SK-N-SH (cell line): Measurements from ENCODE around the gene ROPN1L. TPM values are rescaled to one million over a fixed set of nuclear protein-coding genes. Genes with fewer than 3 reads are reported as not detected.

Experiments
- CTCF ChIA-PET: fragments of 300-600, 350-600 bp; formaldehyde crosslinking; extraction: SDS; loops from one replicate; lab custom pipeline; 2021; lab: Yijun Ruan, JAX
- POLR2A ChIA-PET: fragments of 350-600 bp; sonication (Branson Sonifier 250); formaldehyde crosslinking; extraction: SDS; loops from one replicate; lab custom pipeline; 2020; ENCODE audit warnings: antibody characterized with exemption, inconsistent platforms; lab: Yijun Ruan, JAX
- DNase-seq: peaks from one replicate; pipeline ENCODE4 v3.0.0; 2012
- H2AFZ ChIP-seq: fragments of 200-600 bp; sonication (generic); 2 replicates; pipeline ENCODE4 v1.8.1; 2016; ENCODE audit warnings: antibody characterized with exemption, mild to moderate bottlenecking, low read depth
- H3F3A ChIP-seq: fragments of 200-600 bp; sonication (generic); replicated peaks from 2 replicates; pipeline ENCODE3; 2016; ENCODE audit warnings: antibody characterized with exemption, mild to moderate bottlenecking; ENCODE audit not compliant: insufficient read depth
- H3K27ac ChIP-seq, 2 experiments: fragments of 200-500 bp in 1 of 2; fragments of 200-600 bp in 1 of 2; sonication (Bioruptor generic) in 1 of 2; sonication (generic), shearing (Covaris generic) in 1 of 2; 2 replicates each; pipeline versions ENCODE4 v1.5.1 to v1.6.1; 2014 to 2016; ENCODE audit warnings: low read depth in 2 of 2, inconsistent platforms in 1 of 2, low read length in 1 of 2, mild to moderate bottlenecking in 1 of 2, mixed read lengths in 1 of 2
- H3K27me3 ChIP-seq: fragments of 200-600 bp; sonication (generic), shearing (Covaris generic); 2 replicates; pipeline ENCODE4 v1.6.1; 2016; ENCODE audit warnings: mixed run types; ENCODE audit not compliant: insufficient read depth
- H3K36me3 ChIP-seq, 2 experiments: fragments of 200-500 bp in 1 of 2; fragments of 200-600 bp in 1 of 2; sonication (Bioruptor generic) in 1 of 2; sonication (generic) in 1 of 2; replicated peaks in 1 of 2; 2 replicates each; pipeline versions ENCODE3 to v1.5.1; 2014 to 2016; ENCODE audit warnings: low read length in 1 of 2, mild to moderate bottlenecking in 1 of 2; ENCODE audit not compliant: insufficient read depth in 2 of 2, control insufficient read depth in 1 of 2
- H3K4me1 ChIP-seq, 2 experiments: fragments of 200-500 bp in 1 of 2; fragments of 200-600 bp in 1 of 2; sonication (Bioruptor generic) in 1 of 2; sonication (generic), shearing (Covaris generic) in 1 of 2; 2 replicates each; pipeline versions ENCODE4 v1.5.1 to v1.6.1; 2014 to 2016; ENCODE audit warnings: low read depth in 1 of 2, low read length in 1 of 2, mixed run types in 1 of 2; ENCODE audit not compliant: insufficient read depth in 2 of 2, control insufficient read depth in 1 of 2
- H3K4me2 ChIP-seq: fragments of 200-600 bp; sonication (generic), shearing (Covaris generic); 2 replicates; pipeline ENCODE4 v1.6.1; 2017; ENCODE audit warnings: mixed run types
- H3K4me3 ChIP-seq, 2 experiments: fragments of 200-500 bp in 1 of 2; fragments of 200-600 bp in 1 of 2; sonication (Bioruptor generic) in 1 of 2; sonication (generic), shearing (Covaris generic) in 1 of 2; 2 replicates each; pipeline versions ENCODE4 v1.5.1 to v1.8.1; 2014 to 2016; ENCODE audit warnings: low read depth in 2 of 2, inconsistent platforms in 1 of 2, low read length in 1 of 2, mild to moderate bottlenecking in 1 of 2, mixed read lengths in 1 of 2, moderate library complexity in 1 of 2
- H3K79me2 ChIP-seq: fragments of 200-600 bp; sonication (generic); 2 replicates; pipeline ENCODE4 v1.8.1; 2017; ENCODE audit warnings: mild to moderate bottlenecking; ENCODE audit not compliant: insufficient read depth
- H3K9ac ChIP-seq: fragments of 200-600 bp; sonication (generic); 2 replicates; pipeline ENCODE4 v1.6.1; 2017; ENCODE audit warnings: mixed run types
- H3K9me2 ChIP-seq: fragments of 200-600 bp; sonication (generic); 2 replicates; pipeline ENCODE4 v1.6.1; 2017; ENCODE audit warnings: mixed run types
- H3K9me3 ChIP-seq: fragments of 200-600 bp; sonication (generic); 2 replicates; pipeline ENCODE4 v1.6.1; 2017; ENCODE audit warnings: mixed run types, mild to moderate bottlenecking, moderate library complexity
- H4K20me1 ChIP-seq: fragments of 200-600 bp; sonication (generic); 2 replicates; pipeline ENCODE4 v1.6.1; 2017; ENCODE audit warnings: mild to moderate bottlenecking, mixed run types; ENCODE audit not compliant: insufficient read depth
- ELF1 ChIP-seq: IDR thresholded peaks from 2 replicates; pipeline ENCODE4 v1.4.0; 2012
- EP300 ChIP-seq, 2 experiments: IDR thresholded peaks; 2 replicates each; pipeline versions ENCODE4 v1.4.0 to v1.6.1; 2012; ENCODE audit warnings: borderline replicate concordance in 1 of 2, low read depth in 1 of 2, low read length in 1 of 2
- EZH2phosphoT487 ChIP-seq: fragments of 200-600 bp; sonication (generic); IDR thresholded peaks from 2 replicates; pipeline ENCODE4 v1.6.1; 2017; ENCODE audit warnings: low read depth, mixed run types, mild to moderate bottlenecking, antibody characterized with exemption, moderate library complexity, borderline replicate concordance
- FOSL2 ChIP-seq: IDR thresholded peaks from 2 replicates; pipeline ENCODE4 v1.4.0; 2012; ENCODE audit warnings: low read depth, mild to moderate bottlenecking, moderate library complexity, borderline replicate concordance
- FOXJ3 ChIP-seq: sonication (generic); formaldehyde crosslinking; IDR thresholded peaks from 2 replicates; pipeline ENCODE4 v1.5.1; 2020; ENCODE audit warnings: mild to moderate bottlenecking, missing genetic modification reagents
- GABPA ChIP-seq: IDR thresholded peaks from 2 replicates; pipeline ENCODE4 v1.4.0; 2012; ENCODE audit warnings: low read depth, mild to moderate bottlenecking
- JUND ChIP-seq: IDR thresholded peaks from 2 replicates; pipeline ENCODE4 v1.4.0; 2012
- MEF2A ChIP-seq: IDR thresholded peaks from 2 replicates; pipeline ENCODE4 v1.4.0; 2012; ENCODE audit warnings: low read depth, borderline replicate concordance
- MXI1 ChIP-seq: IDR thresholded peaks from 2 replicates; pipeline ENCODE4 v1.6.1; 2012; ENCODE audit warnings: mild to moderate bottlenecking, low read depth, low read length, improper control_type of control experiment
- NFIC ChIP-seq: IDR thresholded peaks from 2 replicates; pipeline ENCODE4 v1.4.0; 2012; ENCODE audit warnings: borderline replicate concordance
- POLR2AphosphoS5 ChIP-seq: IDR thresholded peaks from 2 replicates; pipeline ENCODE4 v1.6.1; 2012; ENCODE audit warnings: low read depth, low read length
- RCOR1 ChIP-seq: fragments of 150-350 bp; IDR thresholded peaks from 2 replicates; pipeline ENCODE4 v1.6.1; 2017; ENCODE audit warnings: antibody characterized with exemption, low read length
- RXRA ChIP-seq: IDR thresholded peaks from 2 replicates; pipeline ENCODE4 v1.4.0; 2012; ENCODE audit warnings: low read depth, mild to moderate bottlenecking, borderline replicate concordance
- USF1 ChIP-seq: IDR thresholded peaks from 2 replicates; pipeline ENCODE4 v1.4.0; 2012; ENCODE audit warnings: low read depth, borderline replicate concordance
- USF2 ChIP-seq: fragments of 150-350 bp; IDR thresholded peaks from 2 replicates; pipeline ENCODE4 v1.6.1; 2017; ENCODE audit warnings: antibody characterized with exemption, low read length, low read depth, borderline replicate concordance
- YY1 ChIP-seq: IDR thresholded peaks from 2 replicates; pipeline ENCODE4 v1.4.0; 2012; ENCODE audit warnings: low read depth, mild to moderate bottlenecking
- WGBS: methylation state at CpG from one replicate; pipeline ENCODE4 v1.1.6; 2017; ENCODE audit warnings: low lambda C conversion rate; 5-methylcytosine and 5-hydroxymethylcytosine counted together
- polyA plus RNA-seq, 3 experiments: library from polyadenylated mRNA; depleted of rRNA; stranded (reverse); fragments of >200 nt; gene quantifications; 2 replicates each; pipeline ENCODE4 v1.2.3, GENCODE V29; 2012
- TF ChIP-seq, protein P1 (sequence below): IDR thresholded peaks from 2 replicates; pipeline ENCODE4; 2012
- TF ChIP-seq, protein P2 (sequence below): IDR thresholded peaks from 2 replicates; pipeline ENCODE4 v1.4.0; 2012; ENCODE audit warnings: low read depth
- TF ChIP-seq, protein P3 (sequence below): fragments of 150-350 bp; IDR thresholded peaks from 2 replicates; pipeline ENCODE4 v1.6.1; 2016; ENCODE audit warnings: mild to moderate bottlenecking, low read depth, low read length

Gene ROPN1L
- polyA plus RNA-seq, 1 of the 3 experiments (the other 2 are of a cell fraction), result 0.31 TPM

DNA sequence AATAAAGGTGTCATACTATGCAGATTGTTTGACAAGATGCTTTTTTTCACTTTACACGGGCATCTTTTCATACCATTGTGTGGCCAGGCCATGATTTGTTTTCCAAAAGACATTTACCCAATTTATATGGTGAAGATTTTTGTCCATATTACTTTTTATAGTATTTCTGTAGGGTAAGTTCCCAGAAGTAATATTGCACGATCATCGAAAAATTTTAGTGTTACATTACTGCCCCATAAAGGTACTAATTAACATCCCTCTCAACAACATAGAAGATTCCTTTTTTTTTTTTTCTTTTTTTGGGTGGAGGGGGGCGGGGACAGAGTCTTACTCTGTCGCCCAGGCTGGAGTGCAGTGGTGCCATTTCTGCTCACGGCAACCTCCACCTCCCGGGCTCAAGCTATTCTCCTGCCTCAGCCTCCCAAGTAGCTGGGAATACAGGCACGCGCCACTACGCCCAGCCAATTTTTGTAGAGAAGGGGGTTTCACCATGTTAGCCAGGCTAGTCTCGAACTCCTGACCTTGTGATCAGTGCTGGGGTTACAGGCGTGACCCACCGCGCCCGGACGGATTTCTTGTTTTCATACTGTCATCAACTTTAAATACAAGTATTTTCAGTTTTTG is 1.2 kb upstream of the ROPN1L start:
- Histone ChIP-seq H3K9me2 (no peaks in the 10 kb centered on the region), H3K9me3 (no peaks in the 10 kb centered on the region), H3K27me3 (no peaks in the 10 kb centered on the region), H4K20me1 (no peaks in the 10 kb centered on the region), H3K36me3 (peaks cover 26 to 31% of the 10 kb centered on the region in 2 experiments), H3K9ac (no peak overlapping the region), H3K4me3 (peak overlapping the region in 1 of 2 experiments; percentile 72; a peak in 1 of 4 replicates), H3K4me1 (peaks cover 0 to 8% of the 10 kb centered on the region in 2 experiments; a peak in 1 of 4 replicates), H3K79me2 (no peaks in the 10 kb centered on the region), H2AFZ (no peak overlapping the region), H3K4me2 (peak overlapping the region; percentile 86; the same call in 1 of the 2 replicates), H3F3A (peaks cover 29% of the 10 kb centered on the region), H3K27ac (peak overlapping the region in 1 of 2 experiments; percentile 70; a peak in 1 of 4 replicates)
- POLR2A ChIA-PET, result interaction anchor here (0.8 to 3.1 kb wide), 2 partner anchors 17 to 157 kb away, joined by 3 to 9 read pairs; no protein-coding TSS in a partner anchor
- DNase-seq, result no peak
- TF ChIP-seq JUND, result no peak
- no peak for TF ChIP-seq MXI1
- TF ChIP-seq, protein P1, sequence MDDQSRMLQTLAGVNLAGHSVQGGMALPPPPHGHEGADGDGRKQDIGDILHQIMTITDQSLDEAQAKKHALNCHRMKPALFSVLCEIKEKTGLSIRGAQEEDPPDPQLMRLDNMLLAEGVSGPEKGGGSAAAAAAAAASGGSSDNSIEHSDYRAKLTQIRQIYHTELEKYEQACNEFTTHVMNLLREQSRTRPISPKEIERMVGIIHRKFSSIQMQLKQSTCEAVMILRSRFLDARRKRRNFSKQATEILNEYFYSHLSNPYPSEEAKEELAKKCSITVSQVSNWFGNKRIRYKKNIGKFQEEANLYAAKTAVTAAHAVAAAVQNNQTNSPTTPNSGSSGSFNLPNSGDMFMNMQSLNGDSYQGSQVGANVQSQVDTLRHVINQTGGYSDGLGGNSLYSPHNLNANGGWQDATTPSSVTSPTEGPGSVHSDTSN, result no peak
- no peak for TF ChIP-seq EZH2phosphoT487
- no peak for TF ChIP-seq USF1
- TF ChIP-seq MEF2A, result no peak
- TF ChIP-seq FOXJ3 (CRISPR knock-in tag), result no peak
- TF ChIP-seq POLR2AphosphoS5, result no peak
- TF ChIP-seq, protein P2, sequence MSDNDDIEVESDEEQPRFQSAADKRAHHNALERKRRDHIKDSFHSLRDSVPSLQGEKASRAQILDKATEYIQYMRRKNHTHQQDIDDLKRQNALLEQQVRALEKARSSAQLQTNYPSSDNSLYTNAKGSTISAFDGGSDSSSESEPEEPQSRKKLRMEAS, result no peak
- TF ChIP-seq FOSL2, result no peak
- no peak for TF ChIP-seq YY1
- TF ChIP-seq EP300 (IDR thresholded peaks at IDR 0.05; ENCODE audit: borderline replicate concordance in 1 of 2, low read depth in 1 of 2, low read length in 1 of 2), result no peak
- TF ChIP-seq, protein P3, sequence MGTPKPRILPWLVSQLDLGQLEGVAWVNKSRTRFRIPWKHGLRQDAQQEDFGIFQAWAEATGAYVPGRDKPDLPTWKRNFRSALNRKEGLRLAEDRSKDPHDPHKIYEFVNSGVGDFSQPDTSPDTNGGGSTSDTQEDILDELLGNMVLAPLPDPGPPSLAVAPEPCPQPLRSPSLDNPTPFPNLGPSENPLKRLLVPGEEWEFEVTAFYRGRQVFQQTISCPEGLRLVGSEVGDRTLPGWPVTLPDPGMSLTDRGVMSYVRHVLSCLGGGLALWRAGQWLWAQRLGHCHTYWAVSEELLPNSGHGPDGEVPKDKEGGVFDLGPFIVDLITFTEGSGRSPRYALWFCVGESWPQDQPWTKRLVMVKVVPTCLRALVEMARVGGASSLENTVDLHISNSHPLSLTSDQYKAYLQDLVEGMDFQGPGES, result no peak
- no peak for TF ChIP-seq RCOR1
- TF ChIP-seq USF2, result no peak
- TF ChIP-seq RXRA, result no peak
- no peak for TF ChIP-seq ELF1
- no peak for TF ChIP-seq GABPA
- TF ChIP-seq NFIC, result no peak
- 95% methylated on average over 16 of the region's 16 CpGs for WGBS
- CTCF ChIA-PET, result interaction anchor here (1.2 to 6.0 kb wide), 4 partner anchors 12 to 156 kb away, joined by 5 to 45 read pairs (median 11); no protein-coding TSS in a partner anchor
